Measurements from ENCODE around the gene CCDC57. TPM values are rescaled to one million over a fixed set of nuclear protein-coding genes. Genes with fewer than 3 reads are reported as not detected.

CCDC57 gene
- total and polyA plus RNA-seq, 2 of the 8 experiments (the other 6 are each of a cell fraction or from before 2014, with no cell fraction given): 8.4 to 12.9 TPM

- ChIA-PET POLR2A (ENCODE audit: partially characterized antibody) (interaction anchor here (0.9 to 16.2 kb wide), 20 partner anchors 9 to 138 kb away, joined by 3 to 161 read pairs (median 4); partner anchors contain the start of genes DCXR, GPS1, RAC3 and RFNG), CTCF (ENCODE audit: partially characterized antibody) (interaction anchor here (0.7 to 4.3 kb wide), 10 partner anchors 9 to 137 kb away, joined by 3 to 21 read pairs (median 3); partner anchors contain the start of gene RAC3)
- Histone ChIP-seq H2BK120ac (replicated peaks; ENCODE audit: low read depth, low read length) (no peak overlapping the region), H4K5ac (ENCODE audit: insufficient read length, low read depth, low read length) (no peak overlapping the region), H4K8ac (ENCODE audit: extremely low read depth, insufficient read depth, low read length) (peak overlapping the region; percentile 93; the same call in 1 of the 2 replicates), H2AK5ac (ENCODE audit: low read depth, low read length) (no peak overlapping the region), H3K27ac (ENCODE audit: low read depth, low read length) (no peak overlapping the region), H3K18ac (ENCODE audit: extremely low read depth, low read length) (no peak overlapping the region), H2BK5ac (ENCODE audit: low read depth, low read length) (no peak overlapping the region), H2BK12ac (ENCODE audit: low read depth, low read length) (no peak overlapping the region), H3K9me3 (ENCODE audit: insufficient read depth in 2 of 2, low read depth in 1 of 2, low read length in 1 of 2) (no peaks in the 10 kb centered on the region), H2BK15ac (ENCODE audit: low read length) (no peak overlapping the region), H3K4me2 (ENCODE audit: insufficient read depth in 1 of 2, low read depth in 2 of 2, low read length in 2 of 2) (peak overlapping the region; percentile 37 to 79), H3K79me1 (ENCODE audit: low read depth, low read length) (peaks cover 5% of the 10 kb centered on the region; the same call in 1 of the 2 replicates), H3K14ac (ENCODE audit: insufficient read length) (no peak overlapping the region), H3K79me2 (ENCODE audit: control insufficient read depth in 1 of 2, insufficient read depth in 2 of 2, low read length in 2 of 2) (no peaks in the 10 kb centered on the region), H2BK20ac (ENCODE audit: low read length) (no peak overlapping the region), H3K23ac (ENCODE audit: insufficient read length) (no peak overlapping the region), H3K23me2 (ENCODE audit: low read depth, low read length) (peaks cover 8% of the 10 kb centered on the region; the same call in 1 of the 2 replicates), H3K4me3 (ENCODE audit: extremely low read depth in 1 of 4, insufficient read depth in 2 of 4, low read depth in 3 of 4, low read length in 4 of 4) (peak overlapping the region; percentile 53 to 93 (median 77)), H3K56ac (replicated peaks; ENCODE audit: insufficient read length, low read depth, low read length) (no peak overlapping the region), H4K91ac (replicated peaks; ENCODE audit: insufficient read length, low read length) (no peak overlapping the region), H3K4me1 (replicated peaks in 1 of 4; ENCODE audit: control insufficient read depth in 3 of 4, insufficient read depth in 4 of 4, low read length in 3 of 4) (peaks cover 0 to 10% (median 5%) of the 10 kb centered on the region in 4 experiments; a peak in 5 of 7 replicates), H3K36me3 (ENCODE audit: control insufficient read depth in 2 of 4, insufficient read depth in 4 of 4, low read length in 3 of 4) (peaks cover 8 to 17% (median 14%) of the 10 kb centered on the region in 4 experiments; a peak in 5 of 8 replicates), H3K9ac (replicated peaks in 1 of 4; ENCODE audit: extremely low read depth in 1 of 4, low read depth in 3 of 4, low read length in 3 of 4) (peak overlapping the region; percentile 4 to 93 (median 58); a peak in 6 of 7 replicates), H2AFZ (ENCODE audit: low read length) (no peak overlapping the region), H3K27me3 (replicated peaks in 1 of 4; ENCODE audit: control insufficient read depth in 3 of 4, extremely low read depth in 1 of 4, insufficient read depth in 3 of 4, low read length in 3 of 4) (no peaks in the 10 kb centered on the region), H3K4ac (replicated peaks; ENCODE audit: insufficient read length, low read depth, low read length) (no peak overlapping the region), H4K20me1 (replicated peaks in 1 of 2; ENCODE audit: control insufficient read depth in 1 of 2, insufficient read depth in 2 of 2, low read length in 2 of 2) (peaks cover 0 to 3% of the 10 kb centered on the region in 2 experiments)
- TF ChIP-seq FOSL1 (IDR thresholded peaks at IDR 0.05; ENCODE audit: insufficient read depth, low read depth, low read length) (no peak), TAF1 (IDR thresholded peaks at IDR 0.05; ENCODE audit: low read depth, low read length) (no peak)
- WGBS, 2 experiments (ENCODE audit: extremely low coverage in 1 of 2, insufficient coverage in 1 of 2, insufficient read length in 1 of 2, insufficient replicate concordance in 2 of 2, low coverage in 1 of 2, low lambda C conversion rate in 2 of 2, missing lambda C conversion rate in 1 of 2): 77% methylated on average over 23 of the region's 36 CpGs; no CpG with 5 or more reads in 1 of the 2 experiments
- DNase-seq (ENCODE audit: low read depth in 1 of 2, low spot score in 2 of 2) (no peak), FAIRE-seq (no peak)
Observed at GRCh38 chr17:82064433-82065192, 148.0 kb downstream of the CCDC57 start.
